ENCODE results near the gene PRSS53.

The PRSS53 gene

GRCh38 chr16:31084584-31085302 is 4.0 kb downstream of the PRSS53 start:
- H3K4me3 ChIP-seq (ENCODE audit: low read length): no peak overlapping the region
- TF ChIP-seq CTCF (IDR thresholded peaks at IDR 0.05; ENCODE audit: insufficient read depth, low read depth, low read length, missing control alignments): no peak
- DNase-seq (ENCODE audit: low read depth): no peak

GRCh38 chr16:31083981-31084380 is 4.8 kb downstream of the PRSS53 start:
- H3K4me3 ChIP-seq (ENCODE audit: low read length): no peak overlapping the region
- TF ChIP-seq CTCF (IDR thresholded peaks at IDR 0.05; ENCODE audit: insufficient read depth, low read depth, low read length, missing control alignments): no peak
- no peak for DNase-seq (ENCODE audit: low read depth)

- no peak for DNase-seq (ENCODE audit: low read depth)
- no peak for TF ChIP-seq CTCF (IDR thresholded peaks at IDR 0.05; ENCODE audit: insufficient read depth, low read depth, low read length, missing control alignments)
- no peak overlapping the region for H3K4me3 ChIP-seq (ENCODE audit: low read length)
Measured at GRCh38 chr16:31083556-31083955, 5.2 kb downstream of the PRSS53 start.

GRCh38 chr16:31083081-31083480 is 5.7 kb downstream of the PRSS53 start:
- no peak overlapping the region for H3K4me3 ChIP-seq (ENCODE audit: low read length)
- no peak for TF ChIP-seq CTCF (IDR thresholded peaks at IDR 0.05; ENCODE audit: insufficient read depth, low read depth, low read length, missing control alignments)
- DNase-seq (ENCODE audit: low read depth): no peak

- no peak overlapping the region for H3K4me3 ChIP-seq (ENCODE audit: low read length)
- no peak for TF ChIP-seq CTCF (IDR thresholded peaks at IDR 0.05; ENCODE audit: insufficient read depth, low read depth, low read length, missing control alignments)
- no peak for DNase-seq (ENCODE audit: low read depth)
Measured at GRCh38 chr16:31082368-31083045, 6.2 kb downstream of the PRSS53 start.

GRCh38 chr16:31081428-31082351 is 7.1 kb downstream of the PRSS53 start:
- no peak for DNase-seq (ENCODE audit: low read depth)
- no peak for TF ChIP-seq CTCF (IDR thresholded peaks at IDR 0.05; ENCODE audit: insufficient read depth, low read depth, low read length, missing control alignments)
- no peak overlapping the region for H3K4me3 ChIP-seq (ENCODE audit: low read length)

Data from epithelial cell of esophagus (primary cell).